Stimulated activated CD4-positive, alpha-beta T cell treated with anti-CD3 and anti-CD28 coated beads, Interleukin-2, amount 100 ng/mL, for 4 hours (primary cell): ENCODE measurements around the gene HOXA7.

Source experiments
- DNase-seq: peaks from one replicate; pipeline ENCODE4 v3.0.0-alpha.2; 2020; ENCODE audit warnings: low read depth

Gene HOXA7

DNA sequence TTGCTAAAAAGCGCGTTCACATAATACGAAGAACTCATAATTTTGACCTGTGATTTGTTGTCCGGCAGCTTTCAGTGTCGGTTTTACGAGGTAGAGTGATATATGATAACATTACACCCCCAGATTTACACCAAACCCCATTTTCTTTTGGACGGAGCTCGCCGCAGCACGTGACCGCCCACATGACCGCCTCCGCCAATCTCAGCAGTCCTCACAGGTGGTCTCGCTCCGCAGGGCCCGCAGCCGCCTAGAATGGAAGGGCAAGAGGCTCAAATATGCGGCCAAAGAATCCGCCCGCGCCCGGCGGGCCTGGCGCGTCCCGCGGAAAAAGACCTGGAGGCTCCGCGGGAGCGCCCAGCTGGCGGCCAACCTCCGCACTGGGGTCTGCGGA, at the start of gene HOXA7:
Gene HOXA7, minus strand, starts transcription at position 168 of the 391 bp plus-strand sequence. Its CDS starts 130 bp downstream, at position 38.
- no peak for DNase-seq

- DNase-seq: no peak
These were observed 49.1 kb upstream of the HOXA7 start for GRCh38 chr7:27205325-27206280.

- DNase-seq: no peak
These were observed 48.4 kb upstream of the HOXA7 start for GRCh38 chr7:27204851-27205322.

- no peak for DNase-seq
These were observed 47.6 kb upstream of the HOXA7 start for GRCh38 chr7:27203964-27204594.

GRCh38 chr7:27203365-27203953, 47.0 kb upstream of the HOXA7 start:
- no peak for DNase-seq

DNA sequence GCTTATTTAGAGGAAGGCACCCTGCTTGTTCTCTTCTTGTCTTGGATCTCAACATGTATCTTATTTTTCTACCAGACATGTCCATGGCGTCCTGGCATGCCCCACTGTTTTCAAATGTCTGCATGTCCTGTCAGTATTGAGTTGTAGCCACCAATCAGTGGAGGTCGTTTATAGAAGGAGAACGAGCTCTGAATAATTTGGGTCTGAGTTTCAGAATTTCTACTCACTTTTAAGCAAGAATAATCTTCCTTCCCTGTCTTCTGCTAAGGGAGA, 46.3 kb upstream of the HOXA7 start:
- no peak for DNase-seq

DNA sequence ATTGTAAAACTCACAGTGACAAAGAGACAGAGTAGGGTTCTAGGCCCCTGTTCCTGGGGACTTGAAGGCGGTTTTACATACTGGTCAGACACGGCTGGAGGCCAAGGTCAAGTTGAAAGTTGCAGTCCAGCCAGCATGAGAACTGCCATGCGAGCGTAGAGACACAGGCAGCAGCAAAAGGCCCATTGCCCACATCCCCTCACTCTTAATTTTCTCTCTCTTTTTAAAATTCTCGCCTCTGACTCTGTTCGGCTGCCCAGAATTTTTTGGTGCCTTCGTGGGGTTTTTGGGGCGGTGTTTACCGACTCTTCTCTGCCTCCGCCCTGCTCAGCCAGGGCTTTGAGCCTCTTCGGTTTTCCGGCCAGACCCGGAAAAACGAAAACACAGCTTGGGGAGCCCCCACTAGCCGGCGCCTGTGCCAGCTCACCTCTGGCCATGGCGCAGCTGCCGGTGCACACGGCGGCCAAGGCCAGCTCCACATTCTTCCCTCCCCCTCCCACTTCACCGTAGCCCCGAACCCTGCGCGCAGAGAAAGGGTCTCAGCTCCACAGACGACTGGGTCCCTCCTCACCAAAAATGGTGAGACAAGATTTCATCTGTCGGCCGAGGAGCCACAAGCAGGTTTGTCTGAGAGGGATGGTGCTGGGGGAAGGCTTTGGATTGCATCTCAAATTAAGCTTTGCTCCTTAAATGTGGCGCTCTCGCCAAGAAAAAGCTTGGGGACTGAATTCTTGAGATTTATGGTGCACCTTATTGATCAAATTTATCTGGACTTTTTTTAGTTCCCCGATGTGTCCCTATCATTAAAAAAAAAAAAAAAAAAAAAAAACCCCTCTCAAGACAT, 45.8 kb upstream of the HOXA7 start:
- DNase-seq: no peak

GRCh38 chr7:27201580-27202017, 45.1 kb upstream of the HOXA7 start:
- no peak for DNase-seq

- no peak for DNase-seq
These were observed 44.5 kb upstream of the HOXA7 start for GRCh38 chr7:27200761-27201579.

DNA sequence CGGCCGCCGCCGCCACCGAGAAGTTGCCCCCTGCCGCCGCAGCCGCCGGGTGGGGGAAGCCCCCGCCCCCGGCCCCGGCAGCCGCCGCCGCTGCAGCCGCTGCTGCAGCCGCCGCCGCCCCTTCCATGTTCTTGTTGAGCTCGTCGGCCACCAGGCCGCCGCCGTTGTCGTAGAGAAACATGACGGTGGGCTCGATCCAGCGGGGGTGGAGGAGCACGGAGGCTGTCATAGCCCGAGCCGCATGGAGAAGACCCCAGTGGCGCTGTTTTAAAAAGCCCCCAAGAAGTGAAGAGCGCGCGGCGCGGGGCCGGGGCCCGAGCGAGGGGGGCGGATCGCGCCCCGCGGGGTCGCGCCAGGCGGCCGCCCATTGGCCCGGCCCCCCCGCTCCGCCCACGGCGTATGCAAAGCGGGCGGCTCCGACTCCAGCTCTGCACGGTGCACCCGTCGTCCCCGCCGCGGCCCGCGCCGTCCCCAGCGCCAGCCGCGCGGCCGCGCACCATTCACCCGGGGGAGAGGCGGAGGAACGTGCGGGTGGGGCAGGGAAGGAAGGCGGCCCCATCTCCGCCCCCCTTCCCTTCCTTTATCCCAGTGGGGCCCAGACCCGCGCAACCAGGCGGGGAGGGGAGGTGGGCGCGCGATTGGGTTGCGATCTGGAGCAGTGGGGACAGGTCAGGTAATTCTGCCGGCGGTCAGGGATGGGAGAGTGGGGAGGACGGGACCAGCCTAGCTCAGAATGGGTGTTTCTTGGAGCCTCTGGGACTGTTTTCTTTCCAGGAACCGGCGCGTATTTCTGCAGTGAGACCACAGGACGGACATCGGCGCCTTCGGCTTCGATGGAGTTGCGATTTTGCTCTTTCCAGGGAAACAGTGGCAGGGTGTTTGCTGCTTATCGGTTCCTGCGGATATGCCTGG, 43.6 kb upstream of the HOXA7 start, which contains the start of gene HOXA13:
Gene HOXA13, minus strand, starts transcription at position 243 of the 912 bp plus-strand sequence. Its CDS starts 14 bp downstream, at position 229.
- no peak for DNase-seq

GRCh38 chr7:27198871-27199801, 42.7 kb upstream of the HOXA7 start:
- DNase-seq: no peak

DNA sequence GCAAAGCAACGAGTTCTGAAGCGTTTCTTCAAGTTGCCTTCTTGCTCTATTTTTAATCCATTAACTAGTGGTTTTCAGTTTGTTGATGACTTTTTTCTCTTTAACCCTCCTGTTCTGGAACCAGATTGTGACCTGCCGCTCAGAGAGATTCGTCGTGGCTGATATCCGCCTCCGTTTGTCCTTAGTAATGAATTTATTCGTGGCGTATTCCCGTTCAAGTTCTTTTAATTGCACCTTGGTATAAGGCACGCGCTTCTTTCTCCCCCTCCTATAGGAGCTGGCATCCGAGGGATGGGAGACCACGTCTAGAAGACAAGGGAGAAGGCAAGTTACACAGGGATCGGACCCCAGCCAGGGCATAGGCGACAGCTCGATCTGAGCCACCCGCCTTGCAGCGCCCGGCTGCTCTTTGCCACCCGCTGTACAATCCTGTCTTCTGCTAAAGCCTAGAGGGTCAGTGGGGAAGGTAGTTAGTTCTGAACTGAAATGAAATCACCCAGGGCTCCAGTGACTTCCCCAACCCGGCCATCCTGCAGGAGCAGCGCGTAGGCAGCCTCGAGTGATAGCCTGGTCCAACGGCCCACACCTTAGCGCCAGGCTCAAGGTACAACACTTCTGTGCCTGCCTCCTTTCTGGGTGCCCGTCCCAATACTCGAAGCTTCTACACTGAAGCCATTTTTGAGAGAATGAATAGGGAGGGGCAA, 41.8 kb upstream of the HOXA7 start:
- no peak for DNase-seq

GRCh38 chr7:27197137-27198042, 40.9 kb upstream of the HOXA7 start:
- no peak for DNase-seq

DNA sequence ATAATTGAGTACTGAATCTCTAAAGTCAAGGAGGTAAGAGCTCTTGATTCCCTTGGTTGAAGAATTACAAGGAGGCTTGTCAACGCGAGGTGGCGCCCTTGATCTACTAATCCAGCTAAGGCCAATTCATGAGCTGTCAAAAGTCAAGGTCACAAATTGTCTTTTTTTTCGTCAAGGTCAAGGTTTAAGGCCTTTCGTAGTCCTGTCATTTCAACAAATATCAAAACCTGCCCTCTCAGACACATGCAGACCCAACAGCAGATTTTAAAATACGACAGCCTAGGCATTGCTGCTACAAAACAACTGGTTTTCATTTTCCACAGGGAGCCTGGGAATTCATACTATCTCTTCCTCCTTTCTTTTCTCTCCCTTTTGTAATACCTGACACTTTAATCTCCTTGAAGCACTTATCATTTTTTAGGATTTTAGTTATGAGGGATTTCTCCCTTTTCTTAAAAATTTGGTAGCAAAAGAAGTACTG, 39.9 kb upstream of the HOXA7 start:
- peak; percentile 75 for DNase-seq

GRCh38 chr7:27194686-27195379, 38.4 kb upstream of the HOXA7 start:
- DNase-seq: no peak

DNA sequence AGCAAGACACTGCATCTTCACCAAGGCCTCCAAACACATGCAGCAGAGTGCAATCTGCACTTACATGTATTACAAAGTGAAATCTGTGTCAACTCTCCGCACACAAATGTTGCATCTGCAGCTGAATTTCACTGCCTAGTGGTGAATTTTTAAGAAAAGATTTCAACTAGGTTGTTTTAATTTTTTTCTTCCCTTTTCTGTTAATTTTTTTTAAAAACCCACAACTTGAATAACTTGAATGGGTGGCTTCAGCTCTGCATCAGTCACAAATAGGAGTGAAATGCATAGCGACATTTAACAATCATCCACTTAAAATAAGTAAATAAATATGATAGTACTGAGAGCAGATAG, 37.5 kb upstream of the HOXA7 start:
- no peak for DNase-seq
